DOHH2 (cell line): ENCODE measurements around the gene UNC5A.

ENCODE experiments used
- EZH2phosphoT487 ChIP-seq: fragments of 200-600 bp; sonication (generic); IDR thresholded peaks from 2 replicates; pipeline ENCODE4 v1.6.1; 2017; ENCODE audit warnings: borderline replicate concordance, mild to moderate bottlenecking, antibody characterized with exemption, low read length, moderate library complexity, mixed read lengths
- TF ChIP-seq, protein P1 (sequence below): fragments of 200-600 bp; sonication (generic); IDR thresholded peaks from one replicate; pipeline ENCODE4 v1.5.1; 2014; ENCODE audit warnings: antibody characterized with exemption, mild to moderate bottlenecking, low read depth, low read length; ENCODE audit not compliant: poor library complexity, severe bottlenecking

DNA sequence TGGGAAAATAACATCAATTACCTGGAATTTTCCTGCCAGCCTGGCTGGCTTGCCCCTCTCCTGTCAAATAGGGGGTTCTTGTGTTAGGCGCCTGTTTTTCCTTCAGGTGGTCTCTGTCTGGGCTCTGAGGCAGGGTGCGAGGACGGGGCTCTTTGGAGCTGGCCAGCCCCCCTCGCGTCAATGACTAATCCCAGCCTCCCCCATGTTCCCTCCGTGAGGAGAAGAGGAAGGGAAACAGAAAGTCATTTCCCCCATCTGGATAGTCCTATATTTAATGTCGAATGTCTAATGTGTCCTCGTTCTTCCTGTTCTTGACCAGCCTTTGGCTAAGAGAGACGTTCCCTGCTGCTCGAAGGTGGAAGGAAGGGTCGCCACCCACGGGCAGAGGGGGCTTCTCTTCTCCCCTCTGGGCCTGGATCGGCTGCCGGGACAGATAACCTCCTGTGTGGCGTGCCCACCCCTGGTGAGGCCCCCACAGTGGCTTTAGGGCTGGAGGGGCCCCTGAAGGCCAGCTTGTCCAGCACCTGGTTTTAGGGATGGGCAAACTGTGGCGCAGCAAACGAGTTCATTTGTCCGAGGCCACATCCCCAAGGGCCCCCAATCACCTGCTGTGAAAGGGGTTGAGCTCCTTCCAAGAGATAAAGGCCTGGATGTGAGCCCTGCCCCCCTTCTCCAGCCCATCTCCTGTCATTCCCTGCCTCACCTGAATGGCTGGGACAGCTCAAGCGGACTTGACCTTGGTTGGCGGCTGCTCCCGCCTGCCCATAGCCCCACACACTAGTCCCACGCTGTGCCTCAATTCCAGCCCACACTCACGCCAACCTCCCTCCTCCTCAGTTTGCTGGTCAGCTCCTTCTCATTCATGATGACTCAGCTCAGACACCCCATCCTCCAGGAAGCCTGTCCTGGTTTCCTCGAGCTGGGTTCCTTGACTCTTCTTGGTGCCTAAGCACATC, 35.9 kb upstream of the UNC5A start:
- TF ChIP-seq, protein P1, sequence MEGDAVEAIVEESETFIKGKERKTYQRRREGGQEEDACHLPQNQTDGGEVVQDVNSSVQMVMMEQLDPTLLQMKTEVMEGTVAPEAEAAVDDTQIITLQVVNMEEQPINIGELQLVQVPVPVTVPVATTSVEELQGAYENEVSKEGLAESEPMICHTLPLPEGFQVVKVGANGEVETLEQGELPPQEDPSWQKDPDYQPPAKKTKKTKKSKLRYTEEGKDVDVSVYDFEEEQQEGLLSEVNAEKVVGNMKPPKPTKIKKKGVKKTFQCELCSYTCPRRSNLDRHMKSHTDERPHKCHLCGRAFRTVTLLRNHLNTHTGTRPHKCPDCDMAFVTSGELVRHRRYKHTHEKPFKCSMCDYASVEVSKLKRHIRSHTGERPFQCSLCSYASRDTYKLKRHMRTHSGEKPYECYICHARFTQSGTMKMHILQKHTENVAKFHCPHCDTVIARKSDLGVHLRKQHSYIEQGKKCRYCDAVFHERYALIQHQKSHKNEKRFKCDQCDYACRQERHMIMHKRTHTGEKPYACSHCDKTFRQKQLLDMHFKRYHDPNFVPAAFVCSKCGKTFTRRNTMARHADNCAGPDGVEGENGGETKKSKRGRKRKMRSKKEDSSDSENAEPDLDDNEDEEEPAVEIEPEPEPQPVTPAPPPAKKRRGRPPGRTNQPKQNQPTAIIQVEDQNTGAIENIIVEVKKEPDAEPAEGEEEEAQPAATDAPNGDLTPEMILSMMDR: no peak
- TF ChIP-seq EZH2phosphoT487: no peak
